Pulmonary artery endothelial cell (primary cell): ENCODE results near the gene TMEM74B. TPM values are rescaled to one million over a fixed set of nuclear protein-coding genes. Genes with fewer than 3 reads are reported as not detected.
"Not testable (repeated sequence)": the region's sequence is repeated elsewhere in the genome, so short reads cannot be mapped to it uniquely, and the experiment has no call there.

Source experiments
- DNase-seq: peaks from one replicate; pipeline ENCODE4 v3.0.0-alpha.2; 2011; ENCODE audit warnings: low read depth, low spot score
- total RNA-seq: library from RNA; depleted of rRNA; stranded (reverse); fragments of >200 nt; gene quantifications from 2 replicates; pipeline ENCODE4 v1.2.3, GENCODE V29; 2014

Gene TMEM74B
- total RNA-seq, 1 donor from 2014 or later, result 0.07 TPM

GRCh38 chr20:1180949-1181348, 3.8 kb downstream of the TMEM74B start:
- no peak for DNase-seq

GRCh38 chr20:1178623-1179022, 6.2 kb downstream of the TMEM74B start:
- no peak for DNase-seq

- no peak for DNase-seq
These were observed 6.7 kb downstream of the TMEM74B start for GRCh38 chr20:1178103-1178502.

- DNase-seq, result no peak
These were observed 7.1 kb downstream of the TMEM74B start for GRCh38 chr20:1177680-1178079.

- DNase-seq, result no peak
These were observed 10.0 kb downstream of the TMEM74B start for GRCh38 chr20:1174787-1175186.

GRCh38 chr20:1173698-1174097, 11.1 kb downstream of the TMEM74B start:
- DNase-seq, result no peak

- no peak for DNase-seq
These were observed 13.2 kb downstream of the TMEM74B start for GRCh38 chr20:1171461-1172093.

- no peak for DNase-seq
These were observed 15.6 kb downstream of the TMEM74B start for GRCh38 chr20:1169224-1169623.

- no peak for DNase-seq
These were observed 17.6 kb downstream of the TMEM74B start for GRCh38 chr20:1166948-1167720.

- no peak for DNase-seq
These were observed 18.8 kb downstream of the TMEM74B start for GRCh38 chr20:1165941-1166340.

- no peak for DNase-seq
These were observed 19.3 kb downstream of the TMEM74B start for GRCh38 chr20:1165521-1165920.

GRCh38 chr20:1164871-1165270, 19.9 kb downstream of the TMEM74B start:
- DNase-seq, result no peak

GRCh38 chr20:1163653-1164052, 21.1 kb downstream of the TMEM74B start:
- no peak for DNase-seq

GRCh38 chr20:1163105-1163504, 21.7 kb downstream of the TMEM74B start:
- no peak for DNase-seq

GRCh38 chr20:1160991-1161390, 23.8 kb downstream of the TMEM74B start:
- no peak for DNase-seq

- DNase-seq, result no peak
These were observed 24.3 kb downstream of the TMEM74B start for GRCh38 chr20:1160496-1160895.

- no peak for DNase-seq
These were observed 29.4 kb downstream of the TMEM74B start for GRCh38 chr20:1155342-1155741.

- no peak for DNase-seq
These were observed 30.1 kb downstream of the TMEM74B start for GRCh38 chr20:1154691-1155090.

- no peak for DNase-seq
These were observed 30.6 kb downstream of the TMEM74B start for GRCh38 chr20:1154226-1154625.

- no peak for DNase-seq
These were observed 33.8 kb downstream of the TMEM74B start for GRCh38 chr20:1150968-1151367.

GRCh38 chr20:1150218-1150617, 34.6 kb downstream of the TMEM74B start:
- DNase-seq, result no peak

GRCh38 chr20:1149812-1150211, 35.0 kb downstream of the TMEM74B start:
- DNase-seq, result not testable (repeated sequence)

- no peak for DNase-seq
These were observed 37.8 kb downstream of the TMEM74B start for GRCh38 chr20:1146957-1147356.
